ENCODE measurements around the gene RAD51B.

RAD51B gene

DNA sequence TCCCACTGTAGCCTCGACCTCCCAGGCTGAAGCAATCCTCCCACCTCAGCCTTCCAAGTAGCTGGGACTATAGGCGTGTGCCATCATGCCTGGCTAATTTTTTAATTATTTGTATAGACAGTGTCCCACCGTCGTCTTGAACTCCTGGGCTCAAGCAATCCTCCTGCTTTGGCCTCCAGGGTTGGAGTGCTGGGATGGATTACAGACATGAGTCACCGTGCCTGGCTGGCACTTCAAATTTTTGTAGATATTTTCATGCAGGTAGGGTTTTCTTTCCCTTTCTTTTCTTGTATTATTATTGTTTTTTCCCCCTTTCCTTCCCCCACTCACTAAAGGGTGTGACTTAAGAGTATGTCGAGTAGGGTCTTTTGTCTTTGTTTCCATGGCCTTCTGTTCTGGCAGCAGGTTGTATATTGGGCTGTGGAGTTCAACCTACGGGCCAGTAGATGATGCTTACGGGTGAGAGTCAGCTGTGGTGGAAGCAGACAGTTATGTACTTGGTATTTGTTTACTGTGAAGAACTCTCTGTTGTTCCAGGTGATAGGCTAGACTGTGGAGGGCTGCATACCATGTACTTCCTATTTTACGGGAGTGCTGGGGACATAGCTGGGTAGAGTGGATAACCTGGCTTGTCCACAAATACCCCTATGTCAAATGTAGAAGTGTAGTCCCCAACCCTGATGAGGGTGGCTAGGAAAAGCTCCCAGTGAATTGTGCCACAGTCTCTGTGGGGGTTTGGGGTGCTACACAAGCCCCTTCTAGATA is 30.7 kb downstream of the RAD51B start:
- H3K4me1 ChIP-seq: no peaks in the 10 kb centered on the region
- no peak for TF ChIP-seq CTCF (IDR thresholded peaks at IDR 0.05)
- no peaks in the 10 kb centered on the region for H3K27me3 ChIP-seq (ENCODE audit: control insufficient read depth, insufficient read depth, low read length)
- H3K79me2 ChIP-seq: peaks cover 23% of the 10 kb centered on the region
- no peak overlapping the region for H2AFZ ChIP-seq
- H3K9me3 ChIP-seq (ENCODE audit: control insufficient read depth, low read length): no peaks in the 10 kb centered on the region
- no peak overlapping the region for H3K9ac ChIP-seq
- H3K4me2 ChIP-seq (ENCODE audit: low read length): no peak overlapping the region
- no peaks in the 10 kb centered on the region for H3K36me3 ChIP-seq (ENCODE audit: control insufficient read depth, insufficient read depth, low read length)
- no peak overlapping the region for H3K4me3 ChIP-seq (ENCODE audit: low read depth, low read length)
- H3K27ac ChIP-seq: no peak overlapping the region

GRCh38 chr14:67851785-67852410 is 32.3 kb downstream of the RAD51B start:
- H3K79me2 ChIP-seq: peaks cover 8% of the 10 kb centered on the region
- no peak overlapping the region for H3K9ac ChIP-seq
- no peaks in the 10 kb centered on the region for H3K4me1 ChIP-seq
- no peak overlapping the region for H3K27ac ChIP-seq
- no peak overlapping the region for H3K4me3 ChIP-seq (ENCODE audit: low read depth, low read length)
- H3K9me3 ChIP-seq (ENCODE audit: control insufficient read depth, low read length): no peaks in the 10 kb centered on the region
- TF ChIP-seq CTCF (IDR thresholded peaks at IDR 0.05): no peak
- no peaks in the 10 kb centered on the region for H3K27me3 ChIP-seq (ENCODE audit: control insufficient read depth, insufficient read depth, low read length)
- no peak overlapping the region for H3K4me2 ChIP-seq (ENCODE audit: low read length)
- H2AFZ ChIP-seq: no peak overlapping the region
- H3K36me3 ChIP-seq (ENCODE audit: control insufficient read depth, insufficient read depth, low read length): no peaks in the 10 kb centered on the region

DNA sequence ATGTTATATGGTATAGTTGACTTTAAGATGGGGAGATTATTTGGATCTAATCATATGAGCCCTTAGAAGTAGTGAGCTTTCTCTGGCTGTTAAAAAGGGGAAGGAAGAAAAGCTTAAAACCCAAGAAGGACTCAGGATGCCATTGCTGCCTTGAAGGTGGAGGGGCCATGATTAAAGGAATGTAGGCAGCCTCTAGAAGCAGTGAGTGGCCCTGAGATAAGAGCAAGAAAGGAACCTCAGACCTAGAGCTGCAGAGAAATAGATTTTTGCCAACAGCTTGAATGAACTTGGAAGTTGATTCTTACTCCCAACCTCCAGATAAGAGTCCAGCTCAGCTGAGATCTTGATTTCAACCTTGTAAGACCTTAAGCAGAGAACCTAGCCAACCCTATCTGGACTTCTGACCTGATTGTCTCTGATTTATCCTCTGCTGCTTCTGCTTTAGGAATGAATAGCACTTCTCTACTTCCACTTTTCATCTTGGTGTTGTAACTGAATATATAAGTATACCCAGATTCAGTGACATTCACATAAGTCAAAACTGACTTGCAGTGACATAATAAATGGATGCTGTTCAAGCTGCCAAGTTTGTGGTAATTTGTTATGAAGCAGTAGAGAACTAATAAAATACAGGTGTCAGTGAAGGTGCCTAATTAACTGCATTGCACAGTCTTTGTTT is 33.5 kb downstream of the RAD51B start:
- Histone ChIP-seq H3K79me2 (peaks cover 6% of the 10 kb centered on the region), H3K27me3 (ENCODE audit: control insufficient read depth, insufficient read depth, low read length) (no peaks in the 10 kb centered on the region), H3K4me1 (no peaks in the 10 kb centered on the region), H3K36me3 (ENCODE audit: control insufficient read depth, insufficient read depth, low read length) (no peaks in the 10 kb centered on the region), H3K9me3 (ENCODE audit: control insufficient read depth, low read length) (no peaks in the 10 kb centered on the region), H3K9ac (no peak overlapping the region), H3K27ac (no peak overlapping the region), H3K4me3 (ENCODE audit: low read depth, low read length) (no peak overlapping the region), H3K4me2 (ENCODE audit: low read length) (no peak overlapping the region), H2AFZ (no peak overlapping the region)
- no peak for TF ChIP-seq CTCF (IDR thresholded peaks at IDR 0.05)

- no peak overlapping the region for H3K4me2 ChIP-seq (ENCODE audit: low read length)
- no peak overlapping the region for H3K4me3 ChIP-seq (ENCODE audit: low read depth, low read length)
- TF ChIP-seq CTCF (IDR thresholded peaks at IDR 0.05): no peak
- no peak overlapping the region for H3K9ac ChIP-seq
- H3K36me3 ChIP-seq (ENCODE audit: control insufficient read depth, insufficient read depth, low read length): no peaks in the 10 kb centered on the region
- no peaks in the 10 kb centered on the region for H3K9me3 ChIP-seq (ENCODE audit: control insufficient read depth, low read length)
- H2AFZ ChIP-seq: no peak overlapping the region
- H3K79me2 ChIP-seq: peaks cover 4% of the 10 kb centered on the region
- no peak overlapping the region for H3K27ac ChIP-seq
- H3K27me3 ChIP-seq (ENCODE audit: control insufficient read depth, insufficient read depth, low read length): no peaks in the 10 kb centered on the region
- H3K4me1 ChIP-seq: no peaks in the 10 kb centered on the region
These were observed 34.1 kb downstream of the RAD51B start for GRCh38 chr14:67853715-67854114.

All from parathyroid adenoma (tissue), 2 donors.